ENCODE data around the gene CCL16.

The CCL16 gene

DNA sequence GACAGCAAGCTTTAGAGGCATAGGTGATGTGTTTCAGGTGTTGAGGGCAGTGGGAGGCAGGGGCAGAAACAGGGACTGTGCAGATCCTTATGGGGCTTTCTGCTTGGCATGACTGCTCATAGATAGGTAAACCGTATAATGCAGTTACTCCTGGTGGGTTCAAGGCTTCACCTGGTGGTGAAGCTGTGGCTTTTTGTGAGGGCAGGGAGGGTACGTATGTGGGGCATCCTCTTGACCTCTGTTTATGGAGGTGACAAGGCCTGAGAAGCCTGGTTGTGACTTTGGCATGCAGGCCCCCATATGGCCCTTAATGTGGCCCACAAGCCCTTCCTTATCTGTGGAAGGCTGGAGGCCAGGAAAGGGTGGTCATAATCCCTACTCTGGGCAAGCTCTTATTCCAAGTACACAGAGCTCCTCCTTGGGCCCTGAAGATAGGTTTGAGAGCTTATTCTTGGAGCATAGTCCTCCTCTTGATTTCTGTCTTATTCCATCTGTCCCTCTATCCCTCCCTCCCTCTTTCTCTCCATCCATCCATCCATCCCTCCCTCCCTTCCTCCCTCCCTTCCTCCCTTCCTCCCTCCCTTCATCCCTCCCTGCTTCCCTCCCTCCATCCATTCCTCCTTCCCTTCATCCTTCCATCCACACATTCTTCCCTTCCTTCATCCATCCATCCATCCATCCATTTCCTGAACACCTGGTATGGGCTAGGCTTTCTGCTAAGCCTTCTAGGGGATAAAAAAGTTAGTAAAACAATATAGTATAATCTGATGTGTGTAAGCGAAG is 1.3 kb upstream of the CCL16 start:
- Histone ChIP-seq H3K36me3 (ENCODE audit: control insufficient read depth, insufficient read depth, low read length) (no peaks in the 10 kb centered on the region), H3K9ac (ENCODE audit: low read length) (no peak overlapping the region), H3K9me3 (ENCODE audit: control insufficient read depth, low read length) (no peaks in the 10 kb centered on the region), H3K27me3 (ENCODE audit: control insufficient read depth, insufficient read depth, low read length) (no peaks in the 10 kb centered on the region), H3K4me1 (ENCODE audit: control insufficient read depth, insufficient read depth, low read length) (no peaks in the 10 kb centered on the region), H3K4me3 (ENCODE audit: low read length) (no peak overlapping the region)

DNA sequence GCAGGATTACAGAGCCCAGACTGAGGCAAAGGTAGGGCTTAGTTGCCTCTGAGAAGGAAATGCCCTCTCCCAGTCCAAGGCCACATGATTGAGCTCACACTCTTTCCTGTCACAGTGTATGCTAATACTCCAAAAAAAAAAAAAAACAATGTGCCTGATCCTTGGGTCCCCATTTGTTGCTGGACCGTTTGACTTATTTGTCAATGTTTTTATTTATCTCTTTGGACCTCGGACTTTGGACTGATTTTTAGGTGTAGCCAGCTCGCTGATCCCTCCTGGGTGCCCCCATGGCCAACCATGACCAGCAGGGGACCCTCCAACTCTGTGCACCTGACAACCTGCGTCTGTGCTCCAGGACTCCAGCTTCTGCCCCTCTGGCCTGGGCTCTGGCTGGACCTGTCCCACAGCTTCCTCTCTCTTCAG is 622 bp upstream of the CCL16 start:
- no peaks in the 10 kb centered on the region for H3K4me1 ChIP-seq (ENCODE audit: control insufficient read depth, insufficient read depth, low read length)
- no peak overlapping the region for H3K4me3 ChIP-seq (ENCODE audit: low read length)
- H3K36me3 ChIP-seq (ENCODE audit: control insufficient read depth, insufficient read depth, low read length), result no peaks in the 10 kb centered on the region
- H3K9me3 ChIP-seq (ENCODE audit: control insufficient read depth, low read length), result no peaks in the 10 kb centered on the region
- no peak overlapping the region for H3K9ac ChIP-seq (ENCODE audit: low read length)
- no peaks in the 10 kb centered on the region for H3K27me3 ChIP-seq (ENCODE audit: control insufficient read depth, insufficient read depth, low read length)

DNA sequence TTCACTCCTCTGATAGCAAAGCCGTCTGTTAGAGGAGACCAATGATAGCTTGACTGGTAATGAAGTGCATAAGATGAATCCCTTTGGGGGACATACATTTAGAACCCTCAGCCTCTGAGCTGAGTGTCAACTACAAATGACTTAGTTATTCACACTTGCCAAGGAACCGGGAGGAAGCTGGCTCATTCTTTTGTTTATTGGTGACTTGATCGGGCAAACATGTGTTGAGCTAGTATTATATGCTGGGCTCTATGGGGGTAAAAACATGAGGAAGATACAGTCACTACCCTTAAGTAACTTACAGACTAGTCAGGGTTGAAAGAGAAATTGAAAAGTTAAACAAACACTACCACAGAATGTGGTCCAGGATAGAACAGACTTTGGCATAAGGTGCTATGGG is 3.0 kb downstream of the CCL16 start:
- H3K36me3 ChIP-seq (ENCODE audit: control insufficient read depth, insufficient read depth, low read length), result no peaks in the 10 kb centered on the region
- H3K9ac ChIP-seq (ENCODE audit: low read length), result no peak overlapping the region
- H3K4me1 ChIP-seq (ENCODE audit: control insufficient read depth, insufficient read depth, low read length), result peaks cover 7% of the 10 kb centered on the region
- H3K27me3 ChIP-seq (ENCODE audit: control insufficient read depth, insufficient read depth, low read length), result no peaks in the 10 kb centered on the region
- no peaks in the 10 kb centered on the region for H3K9me3 ChIP-seq (ENCODE audit: control insufficient read depth, low read length)
- no peak overlapping the region for H3K4me3 ChIP-seq (ENCODE audit: low read length)

DNA sequence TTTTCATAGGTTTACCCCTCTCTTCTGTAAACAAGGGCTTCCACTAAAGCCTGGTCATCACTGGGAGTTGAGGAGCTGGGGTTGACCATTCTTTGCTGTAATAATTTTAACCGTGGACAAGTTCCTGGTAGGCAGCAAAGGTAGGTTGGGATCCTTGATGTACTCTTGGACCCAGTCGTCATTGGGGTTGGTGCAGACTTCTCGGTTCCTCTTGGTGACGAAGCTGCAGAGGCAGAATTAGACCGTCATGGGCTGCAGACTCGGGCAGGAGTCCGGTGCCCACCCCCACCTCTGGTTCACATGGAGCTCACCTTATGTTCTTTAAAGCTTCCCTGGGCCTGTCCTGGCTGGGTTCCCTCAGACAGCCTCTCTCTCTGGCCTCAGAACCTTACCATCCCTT is 3.8 kb downstream of the CCL16 start:
- Histone ChIP-seq H3K4me1 (ENCODE audit: control insufficient read depth, insufficient read depth, low read length) (peaks cover 8% of the 10 kb centered on the region), H3K27me3 (ENCODE audit: control insufficient read depth, insufficient read depth, low read length) (no peaks in the 10 kb centered on the region), H3K4me3 (ENCODE audit: low read length) (no peak overlapping the region)

DNA sequence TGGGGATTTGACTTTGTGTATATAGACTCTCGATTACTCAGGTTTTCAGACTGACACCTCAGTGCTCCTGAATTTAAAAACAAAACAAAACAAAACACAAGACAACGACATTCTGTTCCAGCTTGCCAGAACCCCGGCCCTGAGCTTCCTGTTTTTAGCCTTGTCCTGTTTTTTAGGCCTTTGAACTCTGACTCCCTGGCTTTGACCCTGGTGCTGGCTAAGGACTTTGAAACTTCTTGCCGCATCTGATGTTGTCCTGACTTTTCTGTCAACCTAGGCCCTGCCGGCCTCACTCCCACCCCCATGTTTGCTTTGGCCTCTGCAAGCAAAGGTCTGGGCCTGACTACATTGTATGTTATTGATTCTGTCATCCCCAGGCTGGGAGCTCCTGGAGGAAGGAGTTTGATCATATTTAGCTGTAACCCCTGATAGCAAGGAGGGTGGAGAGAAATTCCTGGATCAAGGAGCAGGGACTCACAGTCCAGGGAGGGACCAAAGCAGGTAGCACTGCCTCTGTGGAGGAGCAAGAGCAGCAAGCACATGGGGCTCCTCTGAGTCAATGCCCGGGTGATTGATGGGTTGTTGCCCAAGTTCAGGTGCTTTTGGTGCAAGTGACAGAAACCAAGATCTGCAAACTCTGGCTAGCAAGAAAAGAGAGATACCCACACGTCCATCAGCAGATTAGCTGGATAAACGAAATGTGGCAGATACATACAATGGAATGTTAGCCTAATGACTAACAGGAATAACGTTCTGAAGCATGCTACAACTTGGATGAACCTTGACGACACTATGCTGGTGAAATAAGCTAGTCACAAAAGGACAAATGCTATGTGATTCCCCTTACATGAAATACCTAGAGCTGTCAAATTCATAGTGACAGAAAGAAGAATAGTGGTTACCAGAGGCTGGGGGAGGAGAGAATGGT is 7.7 kb downstream of the CCL16 start:
- Histone ChIP-seq H3K9ac (ENCODE audit: low read length) (no peak overlapping the region), H3K9me3 (ENCODE audit: control insufficient read depth, low read length) (no peaks in the 10 kb centered on the region), H3K4me3 (ENCODE audit: low read length) (no peak overlapping the region), H3K36me3 (ENCODE audit: control insufficient read depth, insufficient read depth, low read length) (no peaks in the 10 kb centered on the region), H3K4me1 (ENCODE audit: control insufficient read depth, insufficient read depth, low read length) (peaks cover 8% of the 10 kb centered on the region), H3K27me3 (ENCODE audit: control insufficient read depth, insufficient read depth, low read length) (no peaks in the 10 kb centered on the region)

More for the DNA sequence above, 3.8 kb downstream of the CCL16 start:
- Histone ChIP-seq H3K36me3 (ENCODE audit: control insufficient read depth, insufficient read depth, low read length) (no peaks in the 10 kb centered on the region), H3K9me3 (ENCODE audit: control insufficient read depth, low read length) (no peaks in the 10 kb centered on the region), H3K9ac (ENCODE audit: low read length) (no peak overlapping the region)

DNA sequence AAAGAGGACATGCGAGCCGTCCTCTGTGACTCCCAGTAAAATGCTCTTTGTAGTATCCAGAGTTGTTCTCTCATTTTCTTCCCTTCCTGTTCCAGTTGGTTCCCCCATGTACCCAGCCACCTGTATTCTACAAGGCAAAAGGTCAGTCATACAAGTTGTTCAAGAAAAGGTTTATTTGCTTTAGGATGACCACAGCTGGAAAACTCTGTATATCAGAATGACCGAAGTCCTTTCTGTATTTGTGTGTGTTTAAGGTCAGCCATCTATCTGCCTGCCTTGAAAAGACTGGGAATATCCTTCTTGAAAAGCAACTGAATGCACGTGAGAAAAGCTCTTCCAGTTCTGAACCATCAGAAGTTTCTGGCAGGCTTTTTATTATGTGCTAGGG is 8.4 kb downstream of the CCL16 start:
- Histone ChIP-seq H3K9ac (ENCODE audit: low read length) (no peak overlapping the region), H3K9me3 (ENCODE audit: control insufficient read depth, low read length) (no peaks in the 10 kb centered on the region), H3K27me3 (ENCODE audit: control insufficient read depth, insufficient read depth, low read length) (no peaks in the 10 kb centered on the region), H3K4me3 (ENCODE audit: low read length) (no peak overlapping the region), H3K4me1 (ENCODE audit: control insufficient read depth, insufficient read depth, low read length) (peaks cover 8% of the 10 kb centered on the region), H3K36me3 (ENCODE audit: control insufficient read depth, insufficient read depth, low read length) (no peaks in the 10 kb centered on the region)

DNA sequence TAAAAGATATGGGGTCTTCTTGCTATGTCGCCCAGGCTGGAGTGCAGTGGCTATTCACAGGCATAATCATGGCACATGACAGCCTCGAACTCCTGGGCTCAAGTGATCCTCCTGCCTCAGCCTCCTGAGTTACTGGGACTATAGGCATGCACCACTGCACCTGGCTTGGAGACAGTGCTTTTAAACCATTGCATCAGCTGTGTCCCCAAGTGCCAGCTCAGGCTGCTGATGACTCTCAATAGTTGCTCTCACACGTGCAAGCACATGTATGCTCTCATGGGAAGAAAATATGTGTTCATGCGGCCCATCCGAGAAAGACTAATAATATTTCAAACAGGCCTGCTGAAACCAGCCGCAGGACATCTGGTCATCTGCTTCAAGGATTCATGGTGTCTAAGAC is 8.8 kb downstream of the CCL16 start:
- no peaks in the 10 kb centered on the region for H3K27me3 ChIP-seq (ENCODE audit: control insufficient read depth, insufficient read depth, low read length)
- no peaks in the 10 kb centered on the region for H3K36me3 ChIP-seq (ENCODE audit: control insufficient read depth, insufficient read depth, low read length)
- H3K4me3 ChIP-seq (ENCODE audit: low read length), result no peak overlapping the region
- peaks cover 8% of the 10 kb centered on the region for H3K4me1 ChIP-seq (ENCODE audit: control insufficient read depth, insufficient read depth, low read length)
- no peak overlapping the region for H3K9ac ChIP-seq (ENCODE audit: low read length)
- no peaks in the 10 kb centered on the region for H3K9me3 ChIP-seq (ENCODE audit: control insufficient read depth, low read length)

DNA sequence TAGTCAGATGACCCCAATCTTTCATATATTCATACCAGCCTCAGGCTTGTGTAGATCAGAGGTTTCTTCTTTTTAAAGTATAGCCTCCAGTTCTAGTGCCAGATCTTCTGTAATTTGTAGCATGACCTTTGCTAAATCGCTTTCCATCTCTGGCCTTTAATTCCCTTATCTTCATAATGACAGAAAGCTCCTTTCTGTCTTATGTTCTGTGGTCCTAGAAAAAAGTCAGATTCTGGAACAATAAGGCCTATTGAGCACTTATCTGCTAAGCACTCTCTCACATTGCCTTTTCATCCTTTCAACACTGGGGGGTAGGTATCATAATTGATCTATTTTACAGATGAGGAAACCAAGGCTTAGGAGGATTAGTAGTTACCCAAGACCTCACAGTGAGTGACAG is 9.2 kb downstream of the CCL16 start:
- Histone ChIP-seq H3K4me3 (ENCODE audit: low read length) (no peak overlapping the region), H3K9ac (ENCODE audit: low read length) (no peak overlapping the region), H3K9me3 (ENCODE audit: control insufficient read depth, low read length) (no peaks in the 10 kb centered on the region), H3K27me3 (ENCODE audit: control insufficient read depth, insufficient read depth, low read length) (no peaks in the 10 kb centered on the region), H3K36me3 (ENCODE audit: control insufficient read depth, insufficient read depth, low read length) (no peaks in the 10 kb centered on the region), H3K4me1 (ENCODE audit: control insufficient read depth, insufficient read depth, low read length) (peaks cover 8% of the 10 kb centered on the region)

DNA sequence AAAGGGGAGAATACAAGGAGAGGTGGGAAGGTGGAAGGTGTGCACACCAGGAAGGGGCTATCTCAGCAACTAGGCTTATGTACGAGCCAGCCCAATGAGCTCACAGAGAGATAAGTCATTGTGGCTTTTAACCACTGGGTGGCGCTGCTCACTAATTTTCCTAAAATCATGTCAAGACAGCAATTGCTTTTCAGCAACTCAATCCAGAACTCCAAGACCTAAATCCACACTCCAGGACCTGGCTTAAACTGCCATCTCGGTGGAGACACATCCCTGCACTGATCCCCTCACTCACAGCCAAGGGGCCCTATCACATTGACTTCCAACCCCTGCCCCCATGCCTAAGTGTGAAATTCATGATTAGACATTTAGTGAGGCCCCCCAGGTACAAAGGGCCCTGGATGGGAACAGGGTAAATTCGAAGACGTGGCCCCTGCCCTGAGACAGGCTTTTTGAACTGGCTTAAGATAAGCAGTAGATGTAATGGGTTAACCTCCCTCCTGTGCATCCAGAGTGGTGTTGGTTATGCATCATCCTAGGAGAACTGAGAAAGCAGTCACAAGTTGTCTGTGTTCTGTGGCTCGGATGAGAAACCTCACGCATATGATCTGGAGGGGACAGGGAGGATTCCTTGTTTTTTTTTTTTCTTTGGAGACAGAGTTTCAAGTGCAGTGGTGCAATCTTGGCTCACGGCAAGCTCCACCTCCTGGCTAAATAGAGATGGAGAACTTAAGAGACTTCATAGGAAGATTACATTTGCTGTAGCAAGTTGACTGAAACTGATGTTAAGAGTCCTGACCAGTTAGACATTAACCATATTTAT is 11.5 kb downstream of the CCL16 start:
- Histone ChIP-seq H3K27me3 (ENCODE audit: control insufficient read depth, insufficient read depth, low read length) (no peaks in the 10 kb centered on the region), H3K9ac (ENCODE audit: low read length) (no peak overlapping the region), H3K4me1 (ENCODE audit: control insufficient read depth, insufficient read depth, low read length) (peaks cover 8% of the 10 kb centered on the region), H3K9me3 (ENCODE audit: control insufficient read depth, low read length) (no peaks in the 10 kb centered on the region), H3K36me3 (ENCODE audit: control insufficient read depth, insufficient read depth, low read length) (no peaks in the 10 kb centered on the region), H3K4me3 (ENCODE audit: low read length) (no peak overlapping the region)

DNA sequence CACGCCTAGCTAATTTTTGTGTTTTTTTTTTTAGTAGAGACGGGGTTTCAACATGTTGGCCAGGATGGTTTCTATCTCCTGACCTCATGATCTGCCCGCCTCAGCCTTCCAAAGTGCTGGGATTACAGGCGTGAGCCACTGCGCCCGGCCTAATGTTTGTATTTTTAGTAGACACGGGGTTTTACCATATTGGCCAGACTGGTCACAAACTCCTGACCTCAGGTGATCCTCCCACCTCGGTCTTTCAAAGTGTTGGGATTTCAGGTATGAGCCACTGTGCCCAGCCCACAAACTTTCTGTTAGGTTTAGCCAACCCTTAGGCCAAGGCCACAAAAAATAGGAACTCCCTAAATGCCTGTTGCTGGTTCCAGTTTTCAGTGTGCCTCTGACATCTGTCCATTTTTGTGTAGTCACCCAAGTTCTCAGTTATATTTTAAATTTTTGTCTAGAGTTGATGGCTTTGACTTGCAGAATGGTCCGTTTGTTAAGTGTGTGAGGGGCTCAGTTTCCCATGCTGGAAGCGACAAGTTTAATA is 12.7 kb downstream of the CCL16 start:
- H3K9ac ChIP-seq (ENCODE audit: low read length), result no peak overlapping the region
- peaks cover 4% of the 10 kb centered on the region for H3K4me1 ChIP-seq (ENCODE audit: control insufficient read depth, insufficient read depth, low read length)
- no peaks in the 10 kb centered on the region for H3K27me3 ChIP-seq (ENCODE audit: control insufficient read depth, insufficient read depth, low read length)
- H3K4me3 ChIP-seq (ENCODE audit: low read length), result no peak overlapping the region
- H3K36me3 ChIP-seq (ENCODE audit: control insufficient read depth, insufficient read depth, low read length), result no peaks in the 10 kb centered on the region
- H3K9me3 ChIP-seq (ENCODE audit: control insufficient read depth, low read length), result no peaks in the 10 kb centered on the region

DNA sequence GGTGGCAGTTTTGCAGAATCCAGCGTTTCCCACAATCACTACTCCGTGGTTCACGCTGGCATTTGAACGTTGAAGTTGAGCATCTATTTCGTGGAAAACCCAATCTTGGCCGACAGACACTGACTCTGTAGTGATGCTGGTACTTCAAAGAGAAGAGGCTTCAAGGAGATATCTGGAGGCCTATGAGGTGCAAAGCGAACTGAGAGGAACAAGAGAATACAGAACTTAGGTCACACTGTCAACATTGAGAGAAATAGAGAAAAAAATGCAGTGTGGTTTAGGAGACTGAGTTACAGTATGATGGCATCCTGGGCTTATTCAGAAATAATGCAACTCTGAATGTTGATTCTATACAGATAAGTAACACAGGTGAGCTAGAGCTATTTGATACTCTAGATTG is 16.0 kb downstream of the CCL16 start:
- no peak overlapping the region for H3K9ac ChIP-seq (ENCODE audit: low read length)
- H3K4me3 ChIP-seq (ENCODE audit: low read length), result no peak overlapping the region
- H3K36me3 ChIP-seq (ENCODE audit: control insufficient read depth, insufficient read depth, low read length), result no peaks in the 10 kb centered on the region
- H3K9me3 ChIP-seq (ENCODE audit: control insufficient read depth, low read length), result no peaks in the 10 kb centered on the region
- no peaks in the 10 kb centered on the region for H3K4me1 ChIP-seq (ENCODE audit: control insufficient read depth, insufficient read depth, low read length)
- no peaks in the 10 kb centered on the region for H3K27me3 ChIP-seq (ENCODE audit: control insufficient read depth, insufficient read depth, low read length)
